Esophagus muscularis mucosa (tissue), 3 donors: Measurements from ENCODE around the gene ALDH1A2.

ENCODE experiments used
- CTCF ChIP-seq, 3 experiments: fragments of 200-600 bp in 2 of 3; fragments of 450-650 bp in 1 of 3; sonication (generic) in 2 of 3; IDR thresholded peaks; one replicate each; pipeline ENCODE4 v1.5.1; 2017 to 2019; ENCODE audit warnings: antibody characterized with exemption in 3 of 3, mild to moderate bottlenecking in 2 of 3, moderate library complexity in 1 of 3
- POLR2A ChIP-seq: fragments of 450-650 bp; IDR thresholded peaks from one replicate; pipeline ENCODE4 v1.6.1; 2017; ENCODE audit warnings: antibody characterized with exemption, moderate library complexity, mild to moderate bottlenecking, low read depth

- TF ChIP-seq CTCF (IDR thresholded peaks at IDR 0.05) (peak in 2 of 3 experiments; percentile 35 to 55), POLR2A (no peak)
These were observed 22.2 kb downstream of the ALDH1A2 start for GRCh38 chr15:58043192-58043903.
